Left ventricle myocardium inferior (tissue), 1 donor: ENCODE data around the gene SYK. TPM values are rescaled to one million over a fixed set of nuclear protein-coding genes. Genes with fewer than 3 reads are reported as not detected.

Source experiments
- DNase-seq: peaks from one replicate; pipeline ENCODE4 v3.0.0-alpha.2; 2020
- H3K27ac ChIP-seq: fragments of 200-600 bp; replicated peaks from 2 replicates; pipeline ENCODE4 v1.8.0; 2021
- H3K27me3 ChIP-seq: fragments of 200-600 bp; 2 replicates; pipeline ENCODE4 v1.8.0; 2021; ENCODE audit warnings: low read depth
- H3K36me3 ChIP-seq: fragments of 200-600 bp; 2 replicates; pipeline ENCODE4 v1.8.0; 2021
- H3K4me1 ChIP-seq: fragments of 200-600 bp; 2 replicates; pipeline ENCODE4 v1.8.0; 2021
- H3K4me3 ChIP-seq: fragments of 200-600 bp; 2 replicates; pipeline ENCODE4 v1.8.0; 2021; ENCODE audit warnings: mild to moderate bottlenecking, moderate library complexity
- H3K9me3 ChIP-seq: fragments of 200-600 bp; replicated peaks from 2 replicates; pipeline ENCODE4 v1.8.0; 2021
- intact Hi-C: fragments of 100-400 bp; cut with micrococcal nuclease; formaldehyde crosslinking; loops from one replicate; pipeline ENCODE4 v1.11.0; 2022
- total RNA-seq: library from RNA; stranded (reverse); fragmentation: NEBNext Ultra II Directional; extraction: Animal tissue kit (Norgen Biotek cat#: 25700); gene quantifications from one replicate; pipeline ENCODE4 v1.2.1, GENCODE V29; 2021
- TF ChIP-seq, protein P1 (sequence below): fragments of 200-600 bp; IDR thresholded peaks from 2 replicates; pipeline ENCODE4 v1.8.0; 2021; ENCODE audit warnings: antibody characterized with exemption, mild to moderate bottlenecking, borderline replicate concordance
- donor health status: DM: no; HTN: yes; CAD: no; lungs with severe emphysema.

The SYK gene
- total RNA-seq, 1 donor from 2014 or later, result 5.4 TPM

DNA sequence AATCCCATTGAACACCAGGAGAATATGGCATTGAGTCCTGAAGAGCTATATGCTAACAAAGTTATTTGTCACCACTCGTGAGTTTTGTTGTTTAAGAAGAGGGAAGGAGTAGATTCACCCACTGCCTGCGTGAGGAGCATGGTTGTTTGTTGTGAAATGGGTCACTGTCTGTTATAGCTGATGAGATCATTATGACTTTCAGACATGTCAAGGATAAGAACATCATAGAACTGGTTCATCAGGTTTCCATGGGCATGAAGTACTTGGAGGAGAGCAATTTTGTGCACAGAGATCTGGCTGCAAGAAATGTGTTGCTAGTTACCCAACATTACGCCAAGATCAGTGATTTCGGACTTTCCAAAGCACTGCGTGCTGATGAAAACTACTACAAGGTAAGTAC lies 76.9 kb downstream of the SYK start:
- Histone ChIP-seq H3K27ac (no peak overlapping the region), H3K4me3 (no peak overlapping the region), H3K9me3 (no peaks in the 10 kb centered on the region), H3K4me1 (no peaks in the 10 kb centered on the region), H3K27me3 (no peaks in the 10 kb centered on the region), H3K36me3 (no peaks in the 10 kb centered on the region)
- intact Hi-C loops, result loop anchor here (10.0 kb wide), 1 partner anchor 654 kb away; no protein-coding TSS in a partner anchor
- DNase-seq, result no peak
- TF ChIP-seq, protein P1, sequence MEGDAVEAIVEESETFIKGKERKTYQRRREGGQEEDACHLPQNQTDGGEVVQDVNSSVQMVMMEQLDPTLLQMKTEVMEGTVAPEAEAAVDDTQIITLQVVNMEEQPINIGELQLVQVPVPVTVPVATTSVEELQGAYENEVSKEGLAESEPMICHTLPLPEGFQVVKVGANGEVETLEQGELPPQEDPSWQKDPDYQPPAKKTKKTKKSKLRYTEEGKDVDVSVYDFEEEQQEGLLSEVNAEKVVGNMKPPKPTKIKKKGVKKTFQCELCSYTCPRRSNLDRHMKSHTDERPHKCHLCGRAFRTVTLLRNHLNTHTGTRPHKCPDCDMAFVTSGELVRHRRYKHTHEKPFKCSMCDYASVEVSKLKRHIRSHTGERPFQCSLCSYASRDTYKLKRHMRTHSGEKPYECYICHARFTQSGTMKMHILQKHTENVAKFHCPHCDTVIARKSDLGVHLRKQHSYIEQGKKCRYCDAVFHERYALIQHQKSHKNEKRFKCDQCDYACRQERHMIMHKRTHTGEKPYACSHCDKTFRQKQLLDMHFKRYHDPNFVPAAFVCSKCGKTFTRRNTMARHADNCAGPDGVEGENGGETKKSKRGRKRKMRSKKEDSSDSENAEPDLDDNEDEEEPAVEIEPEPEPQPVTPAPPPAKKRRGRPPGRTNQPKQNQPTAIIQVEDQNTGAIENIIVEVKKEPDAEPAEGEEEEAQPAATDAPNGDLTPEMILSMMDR, result no peak

DNA sequence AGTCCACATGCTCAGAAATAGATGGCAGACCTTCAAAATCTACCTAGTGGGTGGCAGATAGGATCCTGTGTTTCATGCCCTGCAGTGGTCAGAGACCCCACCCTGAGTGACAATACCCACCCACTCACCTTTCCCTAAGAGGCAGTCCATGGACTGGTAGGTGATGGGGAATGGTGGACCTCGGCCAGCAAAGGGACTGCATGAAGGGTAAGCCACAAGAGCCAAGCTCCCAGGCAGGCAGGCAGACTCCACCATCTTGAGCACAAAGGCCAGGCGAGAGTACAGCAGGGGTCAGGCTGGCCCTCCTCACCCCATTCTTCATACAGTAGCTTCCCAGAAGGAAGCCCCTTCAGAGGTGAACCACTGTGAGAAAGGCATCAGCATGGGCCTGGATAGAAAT lies 78.4 kb downstream of the SYK start:
- TF ChIP-seq, protein P1, result no peak
- H3K27ac ChIP-seq, result no peak overlapping the region
- no peak overlapping the region for H3K4me3 ChIP-seq
- no peaks in the 10 kb centered on the region for H3K36me3 ChIP-seq
- intact Hi-C loops, result no loop called here
- peaks cover 3% of the 10 kb centered on the region for H3K9me3 ChIP-seq
- no peaks in the 10 kb centered on the region for H3K27me3 ChIP-seq
- DNase-seq, result no peak
- H3K4me1 ChIP-seq, result no peaks in the 10 kb centered on the region

DNA sequence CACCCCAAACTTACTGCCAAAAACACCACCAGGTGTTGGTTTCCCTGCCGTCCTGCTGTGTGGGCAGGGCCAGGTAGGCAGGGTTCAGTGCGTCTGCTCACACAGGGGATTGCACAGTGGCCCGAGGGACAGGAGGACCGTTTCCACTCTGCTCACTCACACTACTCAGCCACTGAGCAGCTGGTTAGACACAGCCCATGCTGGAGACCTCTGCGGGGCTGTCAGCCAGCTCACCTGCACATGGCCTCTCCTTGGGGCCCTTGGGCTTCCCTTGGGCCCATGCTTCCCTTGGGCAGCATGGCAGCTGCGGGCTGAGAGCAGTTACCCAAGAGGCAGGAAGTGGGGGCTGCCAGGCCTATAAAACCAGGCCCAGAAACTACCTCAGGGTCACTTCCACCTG lies 79.0 kb downstream of the SYK start:
- intact Hi-C loops, result no loop called here
- no peak overlapping the region for H3K4me3 ChIP-seq
- no peak overlapping the region for H3K27ac ChIP-seq
- TF ChIP-seq, protein P1, result no peak
- peaks cover 9% of the 10 kb centered on the region for H3K9me3 ChIP-seq
- H3K36me3 ChIP-seq, result no peaks in the 10 kb centered on the region
- H3K4me1 ChIP-seq, result no peaks in the 10 kb centered on the region
- no peak for DNase-seq
- no peaks in the 10 kb centered on the region for H3K27me3 ChIP-seq

DNA sequence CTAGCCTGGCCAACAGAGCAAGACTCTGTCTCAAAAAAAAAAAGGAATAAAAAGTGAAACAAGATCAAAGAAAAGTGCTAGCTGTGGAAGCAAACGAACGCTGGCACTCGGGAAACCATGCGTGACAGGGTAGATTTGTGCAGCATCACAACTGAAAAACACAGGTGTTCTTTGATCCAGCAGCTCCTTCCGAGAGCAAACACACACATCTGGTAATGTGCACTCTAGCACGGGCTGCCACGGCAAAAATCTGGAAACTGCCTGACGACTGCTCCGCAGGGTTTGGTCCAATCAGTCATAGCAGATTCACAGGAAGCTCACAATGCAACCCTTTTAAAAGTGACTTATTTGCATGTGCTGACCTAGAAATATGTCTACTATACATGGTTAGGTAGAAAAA lies 80.0 kb downstream of the SYK start:
- H3K4me1 ChIP-seq, result no peaks in the 10 kb centered on the region
- no peaks in the 10 kb centered on the region for H3K36me3 ChIP-seq
- H3K27me3 ChIP-seq, result no peaks in the 10 kb centered on the region
- no peak for DNase-seq
- H3K9me3 ChIP-seq, result peaks cover 19% of the 10 kb centered on the region
- no peak overlapping the region for H3K4me3 ChIP-seq
- no peak overlapping the region for H3K27ac ChIP-seq
- TF ChIP-seq, protein P1, result no peak
- intact Hi-C loops, result no loop called here

DNA sequence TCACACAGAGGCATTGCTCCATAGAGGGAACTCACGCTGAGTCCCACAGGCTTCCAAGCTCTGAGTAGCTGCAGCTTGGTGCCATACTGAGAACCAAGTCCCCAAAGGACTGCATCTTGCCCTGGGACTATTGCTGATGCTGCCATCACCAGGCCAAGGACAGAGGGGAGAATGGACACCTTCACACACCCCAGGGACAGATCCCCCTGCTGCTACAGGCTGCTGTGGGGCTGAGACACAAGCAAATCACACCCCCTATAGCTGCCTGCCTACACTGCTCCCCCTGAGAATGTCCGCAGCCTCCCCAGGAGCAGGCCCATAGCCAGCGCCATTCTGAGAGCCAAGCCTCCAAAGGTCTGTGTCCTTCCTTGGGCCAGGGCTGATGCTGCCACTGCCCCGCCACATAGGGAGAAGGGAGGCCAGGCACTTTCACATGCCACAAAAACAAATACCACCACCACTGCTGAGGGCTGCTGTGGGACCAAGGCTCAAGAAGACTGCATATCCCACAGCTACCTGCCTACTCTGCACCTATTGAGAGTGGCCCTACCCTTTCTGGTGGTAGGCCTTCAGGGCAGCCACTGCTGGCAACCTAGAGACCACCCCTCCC lies 81.5 kb downstream of the SYK start:
- no peak for DNase-seq
- no peaks in the 10 kb centered on the region for H3K4me1 ChIP-seq
- no peak overlapping the region for H3K4me3 ChIP-seq
- TF ChIP-seq, protein P1, result no peak
- intact Hi-C loops, result no loop called here
- no peaks in the 10 kb centered on the region for H3K27me3 ChIP-seq
- H3K36me3 ChIP-seq, result no peaks in the 10 kb centered on the region
- H3K9me3 ChIP-seq, result peaks cover 23% of the 10 kb centered on the region
- H3K27ac ChIP-seq, result no peak overlapping the region
